SH-SY5Y (cell line): ENCODE measurements around the gene KCNB1.

ENCODE experiments used
- GATA2 ChIP-seq: IDR thresholded peaks from 2 replicates; pipeline ENCODE4 v1.6.1; 2011; ENCODE audit warnings: mild to moderate bottlenecking, low read depth, low read length
- GATA3 ChIP-seq: IDR thresholded peaks from 2 replicates; pipeline ENCODE4 v1.6.1; 2011; ENCODE audit warnings: low read depth, mild to moderate bottlenecking, low read length, moderate library complexity

DNA sequence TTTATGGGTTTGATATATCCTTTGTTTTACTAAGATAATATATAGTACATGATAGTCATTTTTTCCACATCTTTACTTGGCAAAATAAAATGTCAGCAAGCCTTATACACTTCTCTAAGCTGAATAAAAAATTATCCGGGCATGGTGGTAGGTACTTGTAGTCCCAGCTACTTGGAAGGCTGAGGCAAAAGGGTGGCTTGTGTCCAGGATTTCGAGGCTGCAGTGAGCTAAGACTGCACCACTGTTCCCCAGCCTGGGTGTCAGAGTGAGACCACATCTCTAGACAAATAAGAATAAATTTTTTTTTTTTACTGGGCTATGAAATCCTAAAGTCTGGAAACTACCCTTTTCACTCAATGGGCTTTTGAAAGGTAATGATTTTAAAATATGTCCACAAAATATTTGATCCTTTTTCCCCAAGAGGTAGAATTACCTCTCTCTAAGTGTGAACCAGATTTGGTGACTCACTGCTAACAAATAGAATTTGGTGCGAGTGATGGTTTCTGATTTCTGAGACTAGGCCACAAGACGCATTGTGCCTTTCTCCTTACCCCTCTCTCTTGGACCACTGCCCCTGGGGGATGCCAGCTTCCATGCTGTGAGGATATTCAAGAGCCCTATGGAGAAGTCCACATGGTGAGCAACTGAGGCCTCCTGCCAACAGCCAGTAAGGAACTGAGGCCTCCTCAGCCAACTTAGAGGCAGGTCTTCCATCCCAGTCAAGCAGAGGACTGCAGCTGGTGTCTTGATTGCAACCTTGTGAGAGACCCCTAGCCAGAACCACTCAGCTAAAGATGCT is 120.4 kb downstream of the KCNB1 start:
- TF ChIP-seq GATA2 (no peak), GATA3 (no peak)
